RPMI8226 (cell line): ENCODE data around the gene S100B.
A peak's percentile ranks its signal among the peaks of the same experiment; 100 is the strongest.
"Not testable (repeated sequence)": the region's sequence is repeated elsewhere in the genome, so short reads cannot be mapped to it uniquely, and the experiment has no call there.

ENCODE experiments used
- DNase-seq: peaks from one replicate; pipeline ENCODE4 v3.0.0-alpha.2; 2015

Gene S100B

GRCh38 chr21:46604975-46605766, at the start of gene S100B:
TSS of gene S100B (minus strand) at chr21:46605082. CDS start at chr21:46602415, 2,667 bp downstream.
- DNase-seq: no peak

- DNase-seq: no peak
Observed at GRCh38 chr21:46651121-46651520, 46.2 kb upstream of the S100B start.

DNA sequence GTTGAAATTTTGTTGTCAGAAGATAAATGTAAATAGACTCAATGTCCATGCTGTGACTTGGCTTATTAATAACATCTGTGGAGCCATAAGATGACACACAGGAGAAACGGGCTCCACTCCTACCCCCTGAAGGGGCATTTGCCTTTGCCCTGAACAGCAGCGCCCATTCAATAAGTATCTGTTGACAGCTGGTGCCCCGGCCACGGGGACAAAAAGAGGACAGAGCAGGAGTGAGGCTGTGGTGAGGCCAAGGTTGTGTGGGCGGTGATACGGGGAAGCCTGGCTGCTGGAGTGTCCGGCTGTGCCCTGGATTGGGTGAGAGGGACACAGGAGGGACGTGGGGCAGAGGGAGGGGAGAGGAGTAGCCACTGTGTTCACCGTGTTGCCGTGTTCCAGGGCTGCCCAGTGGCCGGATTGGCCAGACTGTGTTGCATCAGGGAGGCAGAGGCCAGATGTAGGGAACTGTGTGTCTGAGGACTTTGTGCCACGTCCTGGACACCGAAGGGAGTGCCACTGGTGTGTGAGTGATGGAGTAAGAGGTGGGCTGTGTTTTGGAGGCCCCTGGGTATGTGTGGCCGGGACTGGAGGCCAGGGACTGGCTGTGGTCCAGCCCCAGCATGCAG, 45.7 kb upstream of the S100B start:
- DNase-seq: no peak

GRCh38 chr21:46649356-46649755, 44.5 kb upstream of the S100B start:
- no peak for DNase-seq

GRCh38 chr21:46648539-46648938, 43.7 kb upstream of the S100B start:
- no peak for DNase-seq

DNA sequence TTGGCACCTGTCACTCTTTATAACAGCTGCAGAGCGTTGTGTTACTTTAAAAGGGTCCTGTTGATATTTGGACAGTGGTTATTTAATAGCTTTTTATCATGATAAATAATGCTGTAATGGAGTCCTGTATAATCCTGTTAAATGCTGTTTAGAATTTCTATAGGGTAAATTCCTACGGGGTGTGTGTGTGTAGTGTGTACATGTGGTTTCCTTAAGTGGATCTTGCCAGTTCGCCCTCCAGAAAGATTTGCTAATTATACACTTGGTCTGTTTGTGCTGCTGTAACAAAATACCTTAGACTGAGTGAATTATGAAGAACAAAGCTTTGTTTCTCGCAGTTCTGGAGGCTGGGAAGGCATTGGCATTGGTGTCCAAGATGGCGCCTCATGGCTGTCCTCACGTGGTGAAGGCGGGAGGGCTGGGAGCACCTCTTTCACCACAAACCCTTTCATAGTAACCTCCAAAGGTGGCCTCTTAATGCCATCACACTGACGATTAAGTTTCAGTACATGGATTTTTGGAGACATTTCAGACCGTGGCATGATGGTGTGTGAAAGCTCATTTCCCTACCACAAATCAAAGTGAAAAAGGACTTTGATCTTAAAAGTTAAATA, 41.8 kb upstream of the S100B start:
- no peak for DNase-seq

DNA sequence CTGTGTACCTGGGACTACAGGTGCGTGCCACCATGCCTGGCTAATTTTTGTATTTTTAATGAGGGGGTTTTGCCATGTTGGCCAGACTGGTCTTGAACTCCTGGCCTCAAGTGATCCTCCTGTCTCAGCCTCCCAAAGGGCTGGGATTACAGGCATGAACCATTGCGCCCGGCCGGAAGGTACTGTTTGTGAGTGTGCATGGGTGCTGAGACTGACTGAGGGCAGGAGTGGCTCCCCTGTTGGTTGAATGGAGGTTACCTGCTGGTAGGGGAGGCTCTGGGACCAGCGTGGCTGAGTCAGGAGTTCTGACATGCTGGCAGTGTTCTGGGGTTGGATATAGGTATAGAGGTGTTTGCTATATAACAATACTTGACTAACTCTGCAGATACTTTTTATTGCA, 41.0 kb upstream of the S100B start:
- DNase-seq: no peak

GRCh38 chr21:46643379-46644177, 38.7 kb upstream of the S100B start:
- DNase-seq: no peak

- no peak for DNase-seq
Observed at GRCh38 chr21:46641656-46642055, 36.8 kb upstream of the S100B start.

- no peak for DNase-seq
Observed at GRCh38 chr21:46639489-46640386, 34.9 kb upstream of the S100B start.

DNA sequence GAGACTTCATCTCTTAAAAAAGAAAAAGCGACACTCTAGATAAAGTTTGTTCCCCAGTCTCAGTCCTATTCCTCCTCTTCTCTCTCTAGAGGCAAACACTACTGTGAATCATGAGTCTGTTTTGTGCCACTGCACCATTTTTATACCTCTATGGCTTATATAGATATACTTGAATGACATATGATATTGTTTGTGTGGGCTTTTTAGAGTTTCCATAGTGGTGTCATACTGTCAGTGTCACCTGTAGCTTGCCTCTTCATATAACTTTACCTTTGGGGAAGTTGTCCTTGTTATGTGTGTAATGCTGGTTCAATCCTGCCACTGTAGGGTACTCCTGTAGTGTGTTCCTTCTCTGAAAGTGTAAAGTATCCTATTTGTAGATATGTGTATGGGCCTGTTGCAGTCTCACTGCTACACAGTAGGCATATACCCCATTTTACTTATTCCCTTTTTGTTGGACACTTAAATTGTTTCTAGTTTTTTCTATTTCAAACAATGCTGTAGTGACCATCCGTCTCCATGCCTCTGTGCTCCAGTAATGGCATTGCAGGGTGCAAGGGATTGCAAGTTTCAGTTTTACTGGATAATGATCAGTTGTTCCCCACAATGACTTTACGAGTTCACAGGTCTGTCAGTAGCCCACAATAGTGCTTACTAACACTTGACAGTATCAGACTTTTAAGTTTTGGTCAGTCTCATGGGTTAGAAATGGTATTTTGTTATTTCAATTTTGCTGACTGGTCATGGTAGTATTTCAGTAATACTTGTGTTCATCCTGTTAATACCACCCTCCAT, 33.3 kb upstream of the S100B start:
- DNase-seq: no peak

GRCh38 chr21:46636550-46637285, 31.8 kb upstream of the S100B start:
- no peak for DNase-seq

DNA sequence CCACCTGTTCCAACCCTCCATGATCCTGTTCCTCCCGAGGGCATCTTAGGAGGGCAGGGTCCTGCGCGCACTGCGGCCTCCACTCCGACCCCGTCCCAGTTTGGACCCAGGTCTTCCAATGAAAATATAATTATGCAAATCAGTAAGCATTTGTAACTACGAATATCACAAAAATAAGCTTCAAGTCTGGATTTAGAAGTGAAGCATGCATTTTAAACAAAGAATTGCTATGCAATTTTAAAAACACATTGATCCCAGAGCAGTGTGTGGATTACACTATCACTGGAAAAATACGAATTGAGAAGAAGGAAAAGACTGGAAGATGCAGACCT, 31.3 kb upstream of the S100B start:
- DNase-seq: no peak

DNA sequence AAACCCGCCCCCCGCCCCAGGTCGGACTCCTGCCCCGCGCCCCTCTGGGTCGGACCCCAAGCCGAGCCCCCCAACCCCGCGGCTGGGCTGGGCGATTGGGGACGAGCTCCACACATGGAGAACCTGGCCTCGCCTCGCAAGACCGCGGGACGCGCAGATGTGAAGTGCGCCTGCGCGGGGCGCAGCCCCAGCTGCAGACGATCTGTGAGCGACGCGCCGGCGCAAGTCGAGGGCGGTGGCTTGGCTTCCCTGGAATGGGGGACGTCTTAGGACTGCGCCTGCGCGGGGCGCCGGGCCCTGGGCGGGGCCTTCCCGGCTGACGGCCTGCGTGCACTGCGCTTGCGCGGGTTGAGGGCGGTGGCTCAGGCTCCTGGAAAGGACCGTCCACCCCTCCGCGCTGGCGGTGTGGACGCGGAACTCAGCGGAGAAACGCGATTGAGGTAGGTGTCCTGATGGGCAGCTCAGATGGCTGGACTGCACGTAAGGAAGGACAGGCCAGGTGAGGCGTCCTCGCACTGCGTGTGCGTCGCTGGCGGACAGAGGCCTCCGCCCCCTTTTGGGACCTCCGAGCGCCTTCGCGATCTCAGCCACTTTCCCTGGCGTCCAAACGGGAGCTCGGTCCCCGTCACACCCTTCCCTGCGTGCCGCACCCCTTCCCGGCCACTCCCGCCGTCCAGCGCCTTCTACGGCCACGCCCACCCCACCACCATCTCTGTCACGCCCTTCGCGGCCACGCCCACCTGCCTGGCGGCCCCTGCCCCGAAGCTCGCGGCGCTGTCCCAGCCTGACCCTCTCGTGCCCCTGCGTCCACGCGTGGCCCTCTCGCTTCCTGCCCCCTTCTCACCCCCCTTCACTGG, 30.7 kb upstream of the S100B start, which contains the start of gene PRMT2:
PRMT2 (plus strand) TSS at position 351 of the 857 bp plus-strand sequence. CDS start 1,278 bp downstream, outside the sequence.
- DNase-seq: peak; percentile 98

- peak; percentile 78 for DNase-seq
Observed at GRCh38 chr21:46634966-46635323, 30.1 kb upstream of the S100B start.

DNA sequence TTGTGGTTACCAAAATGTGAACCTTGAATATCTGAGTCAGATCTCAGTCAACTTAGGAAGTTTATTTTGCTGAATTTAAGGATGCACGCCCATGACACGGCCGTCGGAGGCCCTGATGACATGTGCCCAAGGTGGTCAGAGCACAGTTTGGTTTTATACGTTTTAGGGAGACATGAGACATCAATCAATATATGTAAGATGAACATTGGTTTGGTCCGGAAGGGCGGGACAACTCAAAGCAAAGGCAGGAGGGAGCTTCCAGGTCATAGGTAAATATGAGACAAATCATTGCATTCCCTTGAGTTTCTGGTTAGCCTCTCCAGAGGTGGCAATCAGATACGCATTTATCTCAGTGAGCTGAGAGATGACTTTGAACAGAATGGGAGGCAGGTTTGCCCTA, 29.5 kb upstream of the S100B start:
- no peak for DNase-seq

GRCh38 chr21:46633566-46633965, 28.7 kb upstream of the S100B start:
- DNase-seq: no peak

GRCh38 chr21:46630915-46631314, 26.0 kb upstream of the S100B start:
- DNase-seq: not testable (repeated sequence)

DNA sequence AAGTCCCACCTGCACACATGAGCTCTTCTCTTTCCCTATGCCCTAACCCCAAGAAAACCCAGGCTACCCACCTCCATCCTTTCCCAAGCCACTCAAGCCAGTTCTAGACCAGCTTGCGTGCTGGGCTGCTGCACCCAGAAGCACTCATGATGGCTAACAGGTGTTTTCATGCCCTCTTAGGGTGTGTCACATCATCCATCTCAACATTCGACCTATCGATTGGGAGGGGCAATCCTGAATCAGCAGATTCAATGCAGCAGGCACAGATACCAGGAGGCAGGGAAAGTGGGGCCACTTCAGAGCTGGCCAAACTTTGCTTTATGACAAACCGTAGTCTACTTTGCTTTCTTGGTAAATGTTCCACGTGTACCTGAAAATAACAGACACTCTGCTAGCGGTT, 24.0 kb upstream of the S100B start:
- DNase-seq: no peak

- no peak for DNase-seq
Observed at GRCh38 chr21:46627726-46628125, 22.8 kb upstream of the S100B start.
